A172 (cell line): ENCODE data around the gene GRID1. TPM values are rescaled to one million over a fixed set of nuclear protein-coding genes. Genes with fewer than 3 reads are reported as not detected.
A peak's percentile ranks its signal among the peaks of the same experiment; 100 is the strongest.

Source experiments
- DNase-seq: peaks from one replicate; pipeline ENCODE4 v3.0.0-alpha.2; 2015; ENCODE audit warnings: low spot score
- total RNA-seq: library from RNA; depleted of rRNA; stranded (reverse); fragments of >200 nt; shearing (Covaris generic); gene quantifications from 2 replicates; pipeline ENCODE4 v1.2.3, GENCODE V29; 2014

Gene GRID1
- total RNA-seq, 1 experiment from 2014 or later: 4.9 TPM

DNA sequence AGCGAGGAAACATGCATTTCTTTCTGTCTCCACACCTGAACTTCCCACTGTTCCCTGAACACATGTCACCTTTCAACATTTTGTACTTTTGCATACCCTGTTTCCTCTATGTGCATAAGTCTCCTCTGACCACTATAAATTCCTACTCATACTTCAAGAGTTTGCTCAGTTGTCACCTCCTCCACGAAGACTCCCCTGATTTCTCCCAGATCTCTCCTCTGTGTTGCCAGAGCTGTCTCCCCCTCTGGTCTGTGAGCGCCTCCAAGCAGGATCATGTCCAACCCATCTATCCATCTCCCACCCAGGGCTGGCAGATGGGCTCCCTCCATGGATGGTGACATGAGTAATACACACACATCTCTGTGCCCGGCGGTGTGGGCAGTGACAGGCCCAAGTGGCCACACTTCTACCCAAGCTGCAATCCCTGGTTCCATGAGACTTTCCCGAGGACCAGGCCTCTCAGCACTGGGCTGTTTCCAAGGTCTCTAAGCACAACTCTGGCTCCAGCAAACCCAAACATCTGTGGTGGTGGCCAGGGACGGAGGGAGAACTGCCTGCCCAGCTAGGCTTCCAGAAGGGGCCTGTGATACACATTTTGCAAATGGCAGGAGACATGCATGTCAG, 135.9 kb downstream of the GRID1 start:
- DNase-seq: no peak

DNA sequence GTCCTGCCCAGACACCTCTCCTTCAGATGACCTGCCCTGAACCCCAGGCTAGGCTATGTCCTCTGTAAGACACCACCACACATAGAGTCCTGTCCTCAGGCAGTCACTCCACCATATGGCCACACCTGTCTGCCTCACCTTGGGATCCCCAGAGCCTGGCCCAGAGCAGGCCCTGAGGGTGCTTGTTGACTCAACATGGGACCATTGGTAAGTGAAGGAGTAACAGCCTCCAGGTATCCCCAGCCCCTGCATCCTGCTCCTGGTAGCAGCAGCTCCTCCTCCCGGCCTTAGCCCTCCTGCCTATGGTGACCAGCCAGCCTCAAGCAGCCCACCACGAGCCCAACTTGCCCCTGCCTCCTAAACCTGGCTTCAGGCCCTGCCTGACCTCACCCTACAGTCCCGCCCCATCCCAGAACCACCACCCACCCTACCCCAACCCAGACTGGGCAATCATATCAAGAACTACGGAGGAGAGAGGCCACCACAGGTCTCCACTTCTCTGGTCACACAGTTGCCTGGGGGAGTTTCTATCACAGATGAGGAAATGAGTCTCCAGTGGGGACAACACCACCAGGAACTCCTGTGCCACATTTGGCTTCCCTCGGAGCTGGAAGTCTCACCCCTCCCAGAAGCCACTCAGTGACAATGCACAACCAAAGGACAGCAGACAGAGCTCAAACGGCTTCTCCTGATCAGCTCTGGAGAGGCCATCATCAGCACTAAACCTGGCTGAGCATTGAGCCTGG, 136.6 kb downstream of the GRID1 start:
- no peak for DNase-seq

DNA sequence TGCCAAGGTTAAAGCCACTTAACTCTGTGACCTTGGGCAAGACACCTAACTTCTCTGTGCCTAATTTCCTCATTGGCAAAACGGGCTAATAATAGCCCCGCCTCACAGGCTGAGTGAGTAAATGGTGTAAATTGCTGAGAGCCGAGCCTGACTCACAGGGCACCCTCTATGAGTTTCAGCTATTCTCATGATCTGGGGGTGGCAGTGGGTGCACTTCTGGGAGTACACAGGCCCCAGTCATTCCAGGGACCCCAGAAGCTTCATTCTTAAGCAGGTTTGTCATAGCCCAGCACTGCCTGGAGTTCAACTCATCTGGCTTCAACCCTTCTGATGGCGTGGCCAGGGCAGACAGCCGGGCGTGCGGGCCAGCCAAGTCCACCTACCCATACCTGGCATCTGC, 137.2 kb downstream of the GRID1 start:
- DNase-seq: peak; percentile 37

DNA sequence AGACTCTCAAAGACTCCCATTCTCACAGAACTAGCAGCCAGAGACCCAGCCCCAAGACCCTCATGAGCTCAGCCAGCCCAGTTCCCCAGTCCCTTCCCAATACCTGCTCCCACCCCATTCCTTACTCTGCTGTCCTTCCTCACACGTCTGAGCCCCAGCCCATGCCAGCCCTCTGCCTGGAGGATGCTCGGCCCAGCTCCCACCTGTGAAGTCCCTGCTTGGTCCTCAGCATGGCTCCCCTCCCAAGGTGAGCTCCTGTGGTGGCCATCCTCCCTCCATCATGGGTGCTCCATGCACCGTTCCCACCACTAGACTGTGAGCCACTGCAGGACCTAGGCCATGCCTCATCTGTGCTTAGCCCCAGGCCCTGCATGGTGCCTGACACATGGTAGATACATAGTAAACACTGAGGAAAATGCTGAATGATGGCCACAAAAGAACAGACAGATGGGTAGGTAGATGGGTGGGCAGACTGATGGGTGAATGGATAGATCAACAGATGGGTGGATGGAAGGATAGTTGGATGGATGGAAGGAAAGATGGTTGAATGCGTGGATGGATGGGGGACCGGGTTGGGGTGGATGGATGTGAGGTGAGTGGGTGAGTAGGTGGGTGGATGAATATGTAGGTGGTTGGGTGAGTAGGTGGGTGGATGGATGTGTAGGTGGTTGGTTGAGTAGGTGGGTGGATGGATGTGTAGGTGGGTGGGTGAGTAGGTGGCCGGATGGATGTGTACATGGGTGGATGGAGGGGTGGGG, 138.9 kb downstream of the GRID1 start:
- DNase-seq: no peak

DNA sequence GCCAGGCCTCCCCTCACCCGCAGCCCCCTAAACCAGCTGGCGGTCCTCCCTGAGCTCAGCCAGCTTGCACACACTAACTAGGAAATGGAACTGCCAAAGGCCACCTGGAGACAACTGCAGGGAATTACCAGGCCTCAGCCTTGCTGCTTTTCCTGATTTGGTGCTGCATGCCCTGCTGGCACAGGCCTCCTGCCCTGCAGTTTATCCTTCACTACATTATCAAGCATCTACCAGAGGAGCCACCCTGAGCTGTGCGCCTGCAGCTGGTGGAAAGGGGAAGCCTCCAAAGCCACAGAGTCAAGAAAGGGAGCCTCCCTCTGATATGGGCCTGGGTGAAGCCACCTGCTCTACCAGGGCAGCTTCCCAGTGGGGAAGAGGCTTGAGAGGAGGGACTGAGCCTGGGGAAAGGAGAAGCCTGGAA, 139.8 kb downstream of the GRID1 start:
- no peak for DNase-seq

DNA sequence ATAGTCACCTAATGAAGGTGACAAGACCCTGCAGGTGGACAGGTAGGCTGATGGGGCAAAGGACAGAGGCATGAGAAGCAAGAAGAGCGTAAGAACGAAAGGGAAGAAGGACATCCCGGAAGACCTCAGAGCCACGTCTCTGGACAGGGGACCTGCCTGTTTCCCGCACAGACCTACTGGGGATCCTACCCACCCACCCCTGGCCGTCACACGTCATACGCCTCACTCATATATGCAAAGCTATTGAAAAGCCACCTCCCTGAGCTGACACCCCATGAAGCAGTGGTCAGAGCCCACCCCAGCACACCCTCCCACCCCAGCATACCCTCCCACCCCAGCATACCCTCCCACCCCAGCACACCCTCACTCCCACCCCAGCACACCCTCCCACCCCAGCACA, 140.6 kb downstream of the GRID1 start:
- no peak for DNase-seq

DNA sequence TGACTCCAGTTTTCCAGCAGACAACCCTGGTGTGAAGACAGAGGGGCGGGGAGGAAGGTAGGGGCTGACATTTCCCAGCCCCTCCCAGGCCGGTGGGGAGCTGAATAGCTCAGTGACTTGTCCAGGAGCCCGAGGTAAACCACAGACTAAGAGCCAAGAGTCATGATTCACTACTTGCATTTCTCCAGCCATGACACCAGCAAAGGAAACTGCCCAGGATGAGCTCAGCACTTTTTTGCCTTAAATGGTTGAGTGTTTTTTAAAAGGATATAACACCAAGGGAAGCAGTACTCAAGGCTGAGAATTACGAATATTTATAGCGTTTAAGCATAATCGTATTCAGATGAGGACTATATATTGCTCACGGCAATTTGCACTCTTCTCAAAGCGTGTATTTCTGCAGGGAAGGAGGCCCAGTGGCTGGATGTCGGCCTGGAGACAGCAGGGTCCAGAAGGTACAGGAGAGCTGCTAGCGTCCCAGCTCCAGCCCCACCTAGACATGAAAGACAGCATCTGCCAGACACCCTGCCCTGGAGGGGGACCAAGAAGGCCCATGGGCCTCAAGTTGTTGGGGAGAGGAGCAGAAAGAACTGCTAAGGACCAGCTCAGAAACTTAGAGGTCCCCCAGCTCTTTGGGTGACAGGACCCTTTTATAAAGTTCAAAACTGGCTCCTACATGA, 141.4 kb downstream of the GRID1 start:
- DNase-seq: peak; percentile 97

DNA sequence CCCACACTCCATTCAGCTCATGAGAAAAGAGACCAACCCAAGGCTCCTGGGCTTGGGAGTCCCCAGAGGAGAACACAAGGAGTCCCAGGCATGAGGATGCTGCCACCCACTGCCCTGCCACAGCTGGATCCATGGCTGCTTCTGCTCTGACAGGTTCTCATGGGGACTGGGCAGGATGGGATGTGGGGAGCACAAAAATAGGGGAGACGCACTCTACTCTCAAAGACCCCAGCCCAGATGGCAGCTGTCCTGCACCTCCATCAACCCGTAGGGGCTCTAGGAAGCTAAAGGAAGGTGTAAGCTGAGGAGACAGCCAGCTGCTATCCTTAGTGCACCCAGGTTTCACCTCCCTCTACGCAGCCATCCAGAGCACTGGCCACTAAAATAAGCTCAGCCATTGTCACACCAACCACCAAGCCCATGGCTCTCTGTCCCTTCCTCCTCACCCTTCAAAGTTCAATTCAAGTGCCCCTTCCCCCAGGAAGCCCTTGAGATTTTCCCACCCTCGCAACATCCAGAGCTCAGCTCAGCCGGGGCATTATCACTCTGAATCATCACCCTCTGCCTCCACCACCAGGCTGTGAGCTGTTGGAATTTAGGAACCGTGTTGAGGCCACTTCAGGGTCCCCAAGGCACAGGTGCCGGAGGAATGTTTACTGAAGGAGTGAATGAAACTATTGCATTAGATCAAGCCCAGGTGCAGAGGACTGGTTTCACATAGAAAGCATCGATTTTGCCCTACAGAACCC, 142.1 kb downstream of the GRID1 start:
- DNase-seq: peak; percentile 72

DNA sequence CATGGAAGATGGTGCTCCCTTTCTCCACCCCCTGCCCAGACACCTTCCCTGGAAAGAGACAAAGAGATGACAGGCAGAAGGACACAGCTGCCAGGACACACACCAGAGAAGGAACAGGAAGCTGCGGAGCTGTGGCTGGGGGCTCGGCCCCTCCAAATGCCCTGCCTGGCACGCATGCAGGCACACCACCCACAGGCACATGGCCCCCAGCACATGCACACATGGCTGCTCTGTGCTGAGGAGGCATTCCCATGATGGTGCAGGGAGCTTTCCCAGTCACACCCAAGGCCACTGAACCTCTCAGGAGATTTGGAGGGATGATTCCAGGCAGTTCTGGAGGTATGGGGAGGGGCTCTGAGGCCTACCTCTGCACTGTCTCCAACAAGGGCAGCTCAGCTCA, 143.3 kb downstream of the GRID1 start:
- no peak for DNase-seq

DNA sequence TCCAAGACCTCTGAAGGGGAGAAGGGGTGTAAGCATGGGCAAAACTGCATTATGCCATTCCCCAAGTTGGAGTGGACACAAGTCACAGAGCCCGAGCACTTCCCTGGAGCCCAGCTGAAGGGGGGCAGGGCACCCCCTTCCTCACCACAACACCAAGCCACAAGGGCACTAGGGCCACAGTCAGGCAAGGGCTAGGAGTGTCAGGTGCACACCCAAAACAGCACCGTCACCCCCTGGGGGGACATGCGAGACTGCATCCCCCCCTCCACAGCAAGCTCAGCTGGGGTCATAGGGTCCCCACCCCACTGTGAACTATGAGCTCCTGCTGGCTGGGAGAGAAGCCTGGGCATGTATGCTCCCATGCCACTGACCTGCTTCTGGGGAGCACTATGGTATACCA, 143.9 kb downstream of the GRID1 start:
- no peak for DNase-seq

DNA sequence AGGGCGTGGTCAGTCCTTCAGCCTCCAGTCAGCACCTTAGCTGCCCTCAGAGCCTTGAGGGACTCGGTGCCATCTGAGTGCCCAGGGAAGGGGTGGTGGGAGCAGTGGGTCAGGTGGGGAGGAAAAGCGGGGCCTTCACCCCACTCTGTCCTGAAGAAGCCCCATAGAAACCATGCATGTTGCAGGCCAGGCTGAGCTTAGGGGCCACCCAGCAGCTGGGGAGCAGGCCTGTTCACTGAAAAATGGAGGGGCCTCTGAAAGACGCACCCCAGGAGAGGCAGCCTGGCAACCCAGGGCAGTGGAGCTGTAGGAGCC, 144.3 kb downstream of the GRID1 start:
- no peak for DNase-seq

DNA sequence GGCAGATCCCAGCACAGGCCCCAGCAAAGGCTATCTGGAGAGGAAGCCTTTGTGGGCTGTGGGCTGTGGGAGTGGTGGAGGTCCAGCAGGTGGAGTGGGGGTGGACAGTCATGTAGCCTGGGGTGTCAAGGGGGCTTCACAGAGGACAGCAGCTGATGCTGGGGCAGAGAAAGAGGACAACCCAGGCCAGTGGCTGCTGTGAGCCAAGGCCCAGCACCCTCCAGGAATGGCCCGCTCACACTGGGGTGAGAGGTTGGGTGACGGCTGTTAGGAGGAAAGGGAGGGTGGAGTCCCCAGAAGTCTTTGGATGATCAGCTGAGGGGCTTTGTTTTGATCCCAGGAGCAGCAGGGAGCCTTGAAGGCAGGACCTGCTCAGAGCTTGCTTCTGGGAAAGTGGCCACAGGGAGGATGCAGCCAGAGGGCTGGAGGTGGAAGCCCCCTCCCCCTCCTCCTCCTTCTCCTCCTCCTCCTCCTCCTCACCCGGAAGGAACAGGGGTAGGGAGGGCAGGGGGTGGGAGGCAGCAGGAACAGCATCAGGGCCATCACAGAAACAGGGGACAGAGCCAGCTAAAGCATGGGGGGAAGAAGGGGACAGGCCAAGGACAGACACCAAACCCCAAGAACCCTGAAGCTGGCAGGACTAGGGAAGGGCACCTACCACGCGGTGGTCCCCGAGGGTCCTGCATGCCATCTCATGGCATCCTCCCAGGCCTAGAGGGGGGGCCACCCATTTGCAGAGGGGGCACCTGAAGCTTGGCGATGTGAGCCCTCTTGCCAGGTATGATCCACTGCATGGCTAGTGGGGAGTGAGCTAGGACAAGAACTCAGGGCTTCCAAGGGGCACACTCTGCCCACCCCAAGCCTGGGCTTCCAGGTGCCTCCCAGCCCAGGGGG, 144.9 kb downstream of the GRID1 start:
- no peak for DNase-seq

DNA sequence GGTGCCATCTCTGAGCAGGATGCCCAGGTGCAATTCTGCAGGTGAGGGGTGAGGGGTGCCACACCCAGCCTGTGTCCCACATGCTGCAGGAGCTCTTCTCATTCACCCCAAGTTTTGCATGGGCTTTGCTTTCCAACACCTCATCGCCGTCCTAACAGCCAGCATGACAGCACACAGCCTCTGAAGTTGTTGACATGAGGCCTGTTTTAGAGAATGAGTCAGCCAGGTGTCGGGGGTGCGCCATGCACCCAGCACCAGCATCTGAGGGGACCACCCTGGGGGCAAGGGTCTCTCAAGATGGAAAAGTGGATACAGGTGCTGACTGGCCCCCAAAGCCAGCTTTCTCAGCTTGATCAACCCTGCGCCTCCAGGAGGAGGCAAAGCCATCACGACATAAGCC, 146.0 kb downstream of the GRID1 start:
- DNase-seq: no peak

DNA sequence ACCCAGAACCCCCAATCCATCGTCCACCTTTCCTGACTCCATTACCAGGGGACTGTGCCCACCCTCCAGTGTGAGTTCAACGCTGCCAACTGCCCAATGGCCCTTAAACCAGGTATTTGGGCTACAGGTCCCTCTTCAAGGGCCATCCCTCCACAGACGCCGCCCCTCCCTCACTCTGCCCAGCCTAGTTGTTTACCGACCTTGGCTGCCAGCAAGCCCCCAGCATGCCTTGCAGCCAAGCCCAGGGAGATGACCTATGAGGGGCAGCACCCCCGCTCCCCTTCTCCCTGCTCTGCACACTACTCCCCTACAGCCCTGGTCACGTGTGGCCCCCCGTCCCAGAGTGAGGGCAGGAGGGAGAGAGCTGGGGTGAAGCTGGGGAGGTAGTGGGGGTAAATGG, 147.3 kb downstream of the GRID1 start:
- DNase-seq: no peak

DNA sequence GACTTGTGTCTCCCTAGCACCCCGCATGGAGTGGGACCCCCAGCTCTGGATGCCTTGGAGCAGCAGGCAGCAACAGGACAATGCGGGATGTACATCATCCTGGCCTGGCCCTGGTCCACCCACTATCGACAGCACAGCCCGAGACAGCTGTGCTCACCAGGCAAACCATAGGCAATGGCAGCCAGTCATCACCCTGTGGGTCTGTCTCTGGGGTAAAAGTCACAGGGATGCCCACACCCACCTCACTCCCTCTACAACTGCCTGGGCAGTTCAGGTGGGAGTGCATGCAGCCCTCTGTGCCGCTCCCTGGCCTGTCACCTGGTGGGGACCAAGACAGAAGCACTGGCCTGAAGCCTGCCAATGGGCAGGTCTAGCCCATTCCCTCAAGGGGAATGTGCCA, 147.8 kb downstream of the GRID1 start:
- DNase-seq: no peak

DNA sequence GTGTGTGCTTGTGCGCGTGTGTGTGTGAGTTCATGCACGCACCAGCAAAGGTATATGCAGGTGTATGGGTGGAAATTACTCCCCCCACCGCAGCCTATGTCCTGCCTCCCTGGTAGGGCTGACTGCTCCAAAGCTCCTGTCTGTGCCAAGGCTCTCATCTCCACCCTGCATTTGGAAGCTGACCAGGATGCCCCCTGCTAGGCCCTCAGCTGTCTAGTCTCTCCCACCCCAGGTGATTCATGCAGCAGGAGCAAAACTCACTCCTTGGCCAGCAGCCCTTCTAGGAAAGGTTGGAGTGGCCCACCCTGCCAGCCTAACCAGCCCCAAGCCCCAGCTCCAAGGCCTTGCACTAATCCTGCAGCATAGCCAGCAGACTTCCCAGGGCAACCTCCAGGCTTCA, 148.4 kb downstream of the GRID1 start:
- no peak for DNase-seq

DNA sequence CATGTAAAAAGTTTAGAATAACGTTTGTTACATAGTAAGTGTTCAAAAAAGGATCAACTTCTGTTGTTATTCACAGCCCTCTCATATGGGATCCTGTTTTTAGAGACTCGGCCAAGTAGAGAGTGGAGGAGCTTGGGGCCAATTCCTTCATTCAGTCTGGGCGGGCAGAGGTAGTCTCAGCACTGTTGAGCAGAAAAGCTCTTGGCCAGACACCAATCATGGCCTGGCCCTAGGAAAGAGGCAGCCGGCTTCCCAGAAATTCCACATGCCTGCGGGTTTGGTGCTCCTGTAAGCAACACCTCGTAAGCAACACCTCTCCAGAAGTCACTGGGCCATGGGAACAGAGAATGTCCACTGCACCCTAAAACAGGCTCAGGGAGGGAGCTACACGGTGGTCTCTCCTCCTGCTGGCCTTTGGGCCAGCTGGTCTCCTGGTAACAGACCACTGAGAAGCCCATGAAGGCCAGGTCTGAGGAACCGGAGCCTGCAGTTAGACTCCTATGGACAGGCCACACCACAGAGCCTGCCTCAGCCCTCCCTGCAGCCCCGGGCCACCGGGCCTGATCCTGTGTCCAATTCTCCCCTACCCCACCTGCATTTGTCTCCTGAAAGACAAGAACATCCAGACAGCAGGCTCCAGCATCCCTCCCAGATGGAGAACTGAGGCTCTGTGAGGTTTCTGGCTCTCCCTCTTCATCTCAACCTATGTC, 149.1 kb downstream of the GRID1 start:
- no peak for DNase-seq

DNA sequence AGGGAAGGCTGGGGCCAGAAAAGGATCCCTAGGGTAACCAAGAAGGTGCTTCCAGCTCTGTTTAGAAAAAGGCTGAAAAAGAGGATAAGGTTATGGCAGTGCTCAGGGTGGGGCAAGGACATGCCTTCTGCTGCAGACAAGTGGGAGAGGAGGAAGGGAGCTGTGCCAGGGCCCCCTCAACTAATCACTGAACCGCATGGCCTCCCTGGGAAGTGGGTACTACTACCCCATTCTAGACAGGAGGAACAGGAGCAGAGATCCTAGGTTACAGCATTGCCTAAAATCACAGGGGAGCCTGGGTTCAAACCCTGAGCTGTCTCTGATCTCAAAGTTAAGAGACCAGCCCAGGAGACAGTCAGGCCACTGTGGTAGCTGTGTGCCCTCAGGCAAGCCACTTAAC, 149.7 kb downstream of the GRID1 start:
- no peak for DNase-seq

DNA sequence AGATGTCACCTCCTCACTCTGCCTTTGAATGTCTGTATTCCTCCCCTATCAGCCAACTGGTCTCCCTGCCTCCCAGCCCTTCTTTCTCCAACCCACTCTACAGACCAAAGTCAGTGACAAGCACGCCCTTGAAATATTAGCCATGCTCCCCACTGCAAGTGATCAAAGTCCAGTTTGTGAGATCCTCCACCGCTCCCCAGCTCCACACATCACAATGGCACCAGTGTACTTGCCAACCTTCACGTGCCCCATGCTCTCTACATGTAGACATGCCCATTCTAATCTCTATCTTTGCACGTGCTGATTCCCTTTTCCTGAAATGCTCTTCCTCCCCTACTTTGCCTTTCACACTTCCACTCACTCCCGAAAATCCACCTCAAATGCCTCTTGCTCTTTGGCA, 150.9 kb downstream of the GRID1 start:
- no peak for DNase-seq

DNA sequence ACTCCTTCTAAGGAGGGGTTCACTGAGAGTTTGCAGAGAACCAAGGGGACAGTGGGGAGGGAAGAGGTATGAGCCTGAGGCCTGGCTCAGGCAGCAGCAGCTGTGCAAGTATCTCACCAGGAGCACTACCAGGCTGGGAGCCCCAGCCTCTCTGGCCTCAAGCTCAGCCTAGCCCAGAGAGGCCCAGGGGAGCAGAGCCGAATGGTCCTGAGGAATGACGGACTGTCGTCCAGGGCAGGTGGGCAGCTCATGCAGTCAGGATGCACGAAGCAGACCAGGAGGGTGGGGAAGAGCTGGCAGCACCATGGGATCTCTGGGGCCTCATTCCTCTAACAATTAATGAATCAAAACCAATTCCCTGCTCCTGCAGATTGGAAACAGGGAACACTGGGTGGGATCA, 151.5 kb downstream of the GRID1 start:
- no peak for DNase-seq
